NK-92 (cell line): Measurements from ENCODE around the gene SGIP1.

Source experiments
- DNase-seq: peaks from one replicate; lab custom pipeline; 2025; ENCODE audit not compliant: unreplicated experiment; lab: John Stamatoyannopoulos, UW

The SGIP1 gene

DNA sequence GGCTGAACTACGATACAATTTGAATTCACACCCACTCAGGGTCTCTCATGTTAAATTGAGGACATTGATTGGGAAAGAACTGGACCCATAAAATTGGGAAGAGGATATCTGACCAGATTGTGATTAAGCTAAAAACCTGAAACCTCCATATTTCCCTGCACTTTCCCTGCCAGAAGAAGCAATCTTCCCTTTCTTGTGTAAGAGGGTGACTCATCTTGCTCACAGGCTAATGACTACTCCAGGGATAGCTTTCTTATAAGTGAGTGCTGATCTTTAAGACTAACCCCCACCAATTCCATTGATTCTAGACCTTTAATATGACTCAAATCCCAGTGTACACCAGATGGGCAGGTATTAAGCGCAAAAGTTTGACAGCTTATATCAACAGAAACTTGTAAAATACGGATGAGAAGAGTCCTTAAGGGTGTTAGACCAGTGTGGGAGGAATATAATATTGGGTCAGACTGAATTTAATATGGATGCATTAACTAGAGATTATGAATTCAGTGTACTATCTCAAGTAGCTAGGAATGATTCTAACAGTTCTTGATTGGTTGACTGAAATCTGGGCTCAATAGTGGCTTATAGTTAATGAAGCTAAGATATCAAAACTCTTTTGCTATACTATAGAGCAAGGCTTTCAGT is 12.1 kb upstream of the SGIP1 start:
- DNase-seq, result no peak

- DNase-seq, result no peak
Measured at GRCh38 chr1:66523562-66523961, 10.4 kb upstream of the SGIP1 start.

GRCh38 chr1:66525086-66525485 is 8.9 kb upstream of the SGIP1 start:
- DNase-seq, result no peak

- no peak for DNase-seq
Measured at GRCh38 chr1:66526036-66526435, 7.9 kb upstream of the SGIP1 start.

DNA sequence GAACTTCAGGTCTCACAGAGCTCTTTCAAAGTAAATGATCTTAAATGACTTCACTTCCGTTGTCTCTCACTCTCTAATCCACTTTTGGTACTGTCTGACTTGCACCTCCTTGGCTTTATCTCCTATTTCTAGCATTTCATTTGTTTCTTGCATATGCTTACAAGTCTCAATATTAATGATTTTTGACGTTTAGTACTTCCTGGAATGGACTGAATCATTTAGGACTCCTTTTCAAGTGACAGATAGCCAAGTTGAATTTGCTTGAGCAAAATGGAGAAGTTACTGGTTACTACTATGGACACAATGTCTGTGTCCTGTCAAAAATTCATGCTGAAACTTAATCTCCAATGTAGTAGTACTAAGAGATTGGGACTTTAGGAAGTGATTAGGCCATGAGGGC is 7.0 kb upstream of the SGIP1 start:
- DNase-seq, result no peak

GRCh38 chr1:66527686-66528085 is 6.3 kb upstream of the SGIP1 start:
- no peak for DNase-seq

- DNase-seq, result no peak
Measured at GRCh38 chr1:66528580-66528979, 5.4 kb upstream of the SGIP1 start.

- DNase-seq, result no peak
Measured at GRCh38 chr1:66532214-66532613, 1.7 kb upstream of the SGIP1 start.

GRCh38 chr1:66532798-66533783 is 862 bp upstream of the SGIP1 start:
- DNase-seq, result no peak

- DNase-seq, result no peak
Measured at GRCh38 chr1:66535061-66535460, 1.1 kb downstream of the SGIP1 start.

- DNase-seq, result no peak
Measured at GRCh38 chr1:66535853-66536252, 1.9 kb downstream of the SGIP1 start.

- DNase-seq, result no peak
Measured at GRCh38 chr1:66537718-66538117, 3.8 kb downstream of the SGIP1 start.

- DNase-seq, result no peak
Measured at GRCh38 chr1:66539491-66539890, 5.5 kb downstream of the SGIP1 start.

GRCh38 chr1:66540434-66541032 is 6.6 kb downstream of the SGIP1 start:
- no peak for DNase-seq

DNA sequence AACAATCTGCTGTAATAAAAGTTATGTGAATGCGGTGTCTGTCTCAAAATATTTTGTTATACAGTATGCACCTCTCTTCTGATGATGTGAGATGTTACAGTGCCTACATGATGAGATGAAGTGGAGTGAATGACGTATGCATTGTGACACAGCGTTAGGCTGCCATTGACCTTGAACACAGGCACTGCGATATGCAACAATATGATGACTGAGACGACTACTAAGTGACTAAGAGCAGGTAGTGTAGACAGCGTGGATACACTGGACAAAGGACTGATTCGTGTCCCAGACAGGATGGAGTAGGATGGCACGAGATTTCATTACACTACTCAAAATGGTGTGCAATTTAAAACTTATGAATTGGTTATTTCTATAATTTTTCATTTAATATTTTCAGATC is 8.4 kb downstream of the SGIP1 start:
- no peak for DNase-seq

- DNase-seq, result no peak
Measured at GRCh38 chr1:66542811-66543767, 9.1 kb downstream of the SGIP1 start.

GRCh38 chr1:66546047-66546810 is 12.3 kb downstream of the SGIP1 start:
- no peak for DNase-seq

- DNase-seq, result no peak
Measured at GRCh38 chr1:66549017-66549416, 15.1 kb downstream of the SGIP1 start.

GRCh38 chr1:66550243-66550642 is 16.3 kb downstream of the SGIP1 start:
- no peak for DNase-seq

GRCh38 chr1:66552287-66552686 is 18.3 kb downstream of the SGIP1 start:
- DNase-seq, result no peak
